Measurements from ENCODE around the gene STXBP2.

STXBP2 gene

DNA sequence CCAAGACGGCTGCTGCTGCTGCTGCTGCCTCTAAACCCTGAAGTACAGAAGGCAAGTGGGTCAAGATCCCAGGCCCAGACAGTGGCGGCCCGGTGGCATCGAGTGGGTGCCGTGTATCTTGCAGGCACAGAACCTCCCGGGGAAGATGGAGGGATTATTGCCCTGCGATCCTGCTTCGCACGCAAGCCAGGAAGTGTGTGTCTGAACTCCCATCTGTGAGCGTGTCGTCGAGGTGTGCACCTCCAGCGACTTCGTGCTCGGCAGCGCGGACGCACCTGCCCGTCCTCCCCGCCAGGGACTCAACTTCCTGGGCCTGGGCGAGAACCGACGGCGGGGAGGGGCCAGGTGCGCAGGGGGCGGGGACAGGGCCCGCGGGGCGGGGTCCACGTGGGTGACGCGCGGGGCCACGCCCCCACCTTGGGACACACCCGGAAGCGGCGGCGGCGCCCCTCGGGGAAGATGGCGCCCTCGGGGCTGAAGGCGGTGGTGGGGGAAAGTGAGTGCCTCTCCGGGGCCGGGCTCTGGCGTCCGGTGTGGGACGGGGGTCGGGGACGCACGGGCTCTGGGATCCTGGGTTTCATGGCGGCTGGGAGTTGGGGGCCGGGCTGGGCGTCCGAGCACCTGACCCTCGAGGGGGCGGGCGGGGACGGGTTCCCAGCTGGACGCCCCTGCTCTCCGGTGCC, at the start of gene STXBP2:
TSS of gene STXBP2 (plus strand) at position 420 of the 683 bp plus-strand sequence. CDS start at position 460, 40 bp downstream.
- no peak for DNase-seq (ENCODE audit: low read depth, low spot score)

DNA sequence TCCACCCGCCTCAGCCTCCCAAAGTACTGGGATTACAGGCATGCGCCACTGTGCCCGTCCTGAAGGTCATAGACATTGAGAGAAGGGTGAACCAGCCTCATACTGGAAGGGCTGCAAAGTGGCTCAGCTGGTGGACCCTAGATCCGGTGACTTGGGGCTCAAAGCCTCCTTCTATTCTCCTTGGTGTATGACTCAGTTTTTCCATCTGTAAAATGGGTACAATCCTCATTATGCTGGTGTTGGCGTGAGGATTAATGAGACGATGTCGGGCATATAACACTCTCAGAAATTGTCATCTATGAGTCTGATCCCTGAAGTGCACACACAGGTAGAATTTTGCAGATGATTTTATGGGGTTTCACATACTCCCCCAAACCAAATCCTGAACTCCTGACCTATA, 47.1 kb upstream of the STXBP2 start:
- DNase-seq (ENCODE audit: low read depth, low spot score): no peak

DNA sequence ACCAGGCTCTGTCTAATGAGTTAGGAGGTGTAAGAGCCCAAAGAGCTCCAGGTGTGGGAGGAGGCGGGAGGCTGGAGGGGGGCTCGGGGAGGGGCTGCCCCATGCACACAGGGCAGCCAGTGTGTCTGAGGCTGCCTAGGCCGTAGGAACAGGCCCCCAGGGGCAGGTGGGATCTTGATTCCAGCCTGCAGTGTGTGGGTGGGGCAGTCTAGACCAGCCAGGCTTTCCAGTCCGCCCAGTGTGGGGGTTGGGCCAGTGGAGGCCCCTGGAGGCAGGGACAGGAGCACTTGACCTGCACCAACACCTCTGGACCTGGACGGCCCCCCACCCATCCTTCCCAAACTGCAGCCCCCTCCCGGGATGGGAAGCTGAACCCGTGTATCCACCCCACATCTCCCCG, 46.7 kb upstream of the STXBP2 start:
- DNase-seq (ENCODE audit: low read depth, low spot score): no peak

DNA sequence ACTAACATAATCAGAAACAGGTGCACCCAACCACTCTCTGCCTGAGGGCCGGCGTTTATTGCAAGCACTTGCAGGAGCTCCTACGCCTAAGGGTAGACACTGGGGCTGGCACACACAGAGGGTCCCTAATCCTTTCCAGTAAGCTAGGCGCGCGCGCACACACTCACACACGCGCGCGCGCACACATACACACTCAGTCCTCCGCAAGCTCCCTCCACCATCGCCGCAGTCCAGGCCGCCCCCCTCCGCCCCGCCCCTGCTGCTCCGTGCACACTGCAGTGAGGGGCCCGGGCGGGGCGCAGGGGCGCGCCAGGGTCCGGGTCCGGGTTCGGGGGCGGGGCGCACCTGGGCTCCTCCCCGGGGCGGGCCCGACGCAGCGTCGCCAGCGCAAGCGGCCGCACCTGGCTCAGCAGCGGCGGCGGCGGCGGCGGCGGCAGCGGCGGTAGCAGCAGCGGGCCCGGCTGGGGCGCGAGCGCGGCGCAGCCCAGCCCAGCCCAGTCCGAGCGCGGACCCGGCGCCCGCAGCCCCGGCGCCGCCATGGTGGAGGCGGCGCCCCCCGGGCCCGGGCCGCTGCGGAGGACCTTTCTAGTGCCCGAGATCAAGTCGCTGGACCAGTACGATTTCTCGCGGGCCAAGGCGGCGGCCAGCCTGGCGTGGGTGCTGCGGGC, 41.3 kb upstream of the STXBP2 start, which contains the start of gene CAMSAP3:
TSS of gene CAMSAP3 (plus strand) at position 398 of the 668 bp plus-strand sequence. CDS start at position 538, 140 bp downstream.
- no peak for DNase-seq (ENCODE audit: low read depth, low spot score)

DNA sequence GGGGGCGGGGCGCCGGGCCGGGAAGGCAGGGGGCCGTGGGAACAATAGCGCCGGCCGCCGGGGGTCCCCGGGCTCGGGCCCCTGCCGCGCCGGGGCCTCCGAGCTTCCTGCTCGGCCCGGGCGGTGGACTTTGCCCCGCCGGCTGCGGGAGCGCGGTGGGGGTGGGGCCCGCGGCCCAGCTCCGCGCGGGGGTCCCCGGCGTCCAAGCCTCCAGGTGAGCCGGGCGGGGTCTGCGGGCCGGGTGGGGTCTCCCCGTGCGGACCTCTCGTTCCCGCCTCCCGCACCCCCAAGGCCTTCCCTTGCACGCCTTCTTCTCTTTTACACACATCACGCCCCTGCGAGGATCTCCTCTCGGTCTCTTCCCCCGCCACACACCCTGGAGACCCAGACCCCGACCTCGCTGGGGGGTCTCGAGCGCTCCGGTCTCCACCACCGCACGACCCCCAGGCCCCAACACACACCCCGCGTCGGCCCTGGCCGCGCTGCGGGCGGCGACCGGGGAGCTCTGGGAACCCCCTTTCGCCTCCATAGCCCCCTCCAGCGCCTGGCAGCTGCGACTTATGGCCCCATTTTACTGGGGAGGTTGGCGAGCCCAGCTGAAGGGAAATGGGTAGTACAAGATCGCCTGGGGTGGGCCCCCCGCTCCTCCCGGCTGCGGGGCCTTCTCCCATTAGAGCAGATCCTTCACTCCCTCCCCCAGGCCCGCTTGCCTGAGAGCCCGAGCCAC, 40.5 kb upstream of the STXBP2 start:
- DNase-seq (ENCODE audit: low read depth, low spot score): no peak

DNA sequence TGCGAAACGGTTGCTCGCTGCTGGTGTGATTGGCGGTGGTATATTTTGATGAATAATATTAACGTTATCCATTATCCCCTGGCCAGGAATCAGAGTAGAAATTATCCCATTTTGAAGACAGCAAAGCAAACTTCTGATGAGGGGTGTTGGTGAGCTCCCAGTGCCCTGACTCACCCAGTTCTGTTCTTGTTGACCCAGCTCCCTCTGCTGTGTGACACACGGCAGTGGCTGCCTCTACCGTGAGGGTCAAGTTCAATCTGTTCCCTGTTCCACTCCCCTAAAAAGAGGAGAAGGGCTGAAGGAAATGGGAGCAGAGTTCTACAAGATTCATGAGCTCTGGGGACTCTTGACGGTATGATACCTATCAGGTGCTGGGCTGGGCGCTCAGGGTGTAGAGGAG, 39.2 kb upstream of the STXBP2 start:
- no peak for DNase-seq (ENCODE audit: low read depth, low spot score)

DNA sequence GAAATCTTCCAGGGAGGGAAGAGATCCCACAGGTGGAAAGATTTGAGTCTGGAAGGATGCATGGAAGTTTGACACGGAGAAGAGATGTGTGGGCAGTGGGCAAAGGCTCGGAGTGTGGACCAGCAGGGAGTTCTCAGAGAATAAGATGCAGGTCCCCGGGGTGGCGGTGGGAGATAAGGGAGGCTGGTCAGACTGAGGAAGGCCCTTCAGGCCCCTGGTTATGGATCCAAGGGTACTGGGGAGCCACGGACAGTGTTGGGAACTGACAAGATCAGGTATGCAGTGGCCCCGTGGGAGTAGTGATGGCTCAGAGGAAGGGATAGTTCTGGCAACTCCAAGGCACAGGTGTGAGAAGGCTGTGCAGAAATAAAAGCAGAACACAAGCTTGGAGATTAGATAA, 38.7 kb upstream of the STXBP2 start:
- DNase-seq (ENCODE audit: low read depth, low spot score): no peak

DNA sequence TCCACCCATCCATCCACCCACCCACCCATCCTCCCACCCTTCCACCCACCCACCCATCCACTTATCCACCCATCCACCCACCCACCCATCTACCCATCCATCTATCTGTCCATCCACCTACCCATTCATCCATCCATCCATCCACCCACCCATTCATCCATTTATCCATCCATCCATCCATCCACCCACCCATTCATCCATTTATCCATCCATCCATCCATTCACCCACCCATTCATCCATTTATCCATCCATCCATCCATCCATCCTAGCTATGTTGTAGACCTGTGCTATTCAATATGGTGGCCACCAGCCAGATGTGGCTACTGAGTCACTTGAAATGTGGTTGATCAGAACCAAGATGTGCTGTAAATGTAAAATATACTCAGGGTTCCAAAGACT, 36.2 kb upstream of the STXBP2 start:
- no peak for DNase-seq (ENCODE audit: low read depth, low spot score)

DNA sequence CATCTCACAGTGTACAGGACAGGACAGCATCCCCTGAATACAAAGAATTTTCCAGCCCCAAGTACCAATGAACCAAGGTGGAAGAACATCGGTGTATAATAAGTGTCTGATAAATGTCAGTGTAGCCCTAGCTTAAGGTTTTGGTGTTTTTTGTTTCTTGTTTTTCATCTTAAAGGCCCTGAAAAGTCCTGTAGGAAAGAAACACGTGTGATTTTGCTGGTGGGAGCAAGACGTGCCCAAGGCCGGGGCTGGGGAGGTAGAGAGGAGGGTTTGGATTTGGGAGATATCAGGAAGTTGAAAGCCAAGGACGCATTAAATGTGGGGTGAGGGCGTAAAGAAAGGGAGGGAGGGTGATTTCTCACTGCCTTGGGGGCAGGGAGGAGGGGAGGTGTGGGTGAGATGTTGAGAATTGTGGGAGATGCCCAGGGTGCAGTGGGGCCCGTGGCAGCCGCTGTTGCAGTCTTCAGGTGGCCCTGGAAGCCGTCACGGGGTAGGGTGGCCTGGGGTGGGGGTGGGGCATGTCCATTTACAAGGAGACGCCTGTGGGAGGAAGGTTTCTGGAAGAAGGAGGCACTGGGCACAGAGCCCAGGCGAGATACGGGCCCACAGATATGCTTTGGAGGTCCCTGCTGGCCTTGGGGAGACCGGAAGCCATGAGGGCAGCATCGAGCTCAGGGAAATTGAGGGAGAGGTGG, 34.5 kb upstream of the STXBP2 start:
- no peak for DNase-seq (ENCODE audit: low read depth, low spot score)

DNA sequence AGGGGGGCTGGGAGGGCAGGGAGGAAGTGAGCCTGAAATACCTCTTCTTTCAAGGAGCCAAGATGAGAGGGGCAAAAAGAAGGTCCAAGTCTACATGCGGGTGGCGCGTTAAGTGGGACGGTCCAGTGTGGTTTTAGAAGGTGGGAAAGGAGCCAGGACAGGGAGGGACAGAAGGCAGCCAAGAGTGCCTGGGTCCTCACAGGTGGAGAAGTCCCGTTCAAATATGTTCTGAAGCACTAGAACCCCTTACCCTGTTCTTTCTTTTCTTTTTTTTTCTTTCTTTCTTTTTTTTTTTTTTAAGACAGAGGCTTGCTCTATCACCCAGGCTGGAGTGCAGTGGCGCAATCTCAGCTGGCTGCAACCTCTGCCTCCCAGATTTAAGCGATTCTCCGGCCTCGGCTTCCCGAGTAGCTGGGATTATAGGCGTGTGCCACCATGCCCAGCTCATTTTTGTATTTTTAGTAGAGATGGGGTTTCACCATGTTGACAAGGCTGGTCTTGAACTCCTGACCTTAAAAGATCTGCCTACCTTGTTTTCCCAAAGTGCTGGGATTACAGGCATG, 33.9 kb upstream of the STXBP2 start:
- DNase-seq (ENCODE audit: low read depth, low spot score): no peak

DNA sequence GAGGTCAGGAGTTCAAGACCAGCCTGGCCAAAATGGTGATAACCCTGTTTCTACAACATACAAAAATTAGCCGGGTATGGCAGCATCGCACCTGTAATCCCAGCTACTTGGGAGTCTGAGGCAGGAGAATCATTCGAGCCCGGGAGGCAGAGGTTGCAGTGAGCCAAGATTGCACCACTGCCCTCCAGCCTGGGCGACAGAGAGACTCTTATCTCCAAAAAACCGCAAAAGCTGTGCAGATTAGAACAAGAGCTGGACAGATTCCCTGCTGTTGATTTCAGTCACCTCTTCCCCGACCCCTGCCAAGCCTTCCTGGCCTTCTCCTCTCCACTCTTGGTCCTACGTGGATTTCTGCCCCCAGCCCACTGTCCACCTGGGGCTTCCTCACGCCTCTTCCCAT, 33.0 kb upstream of the STXBP2 start:
- no peak for DNase-seq (ENCODE audit: low read depth, low spot score)

DNA sequence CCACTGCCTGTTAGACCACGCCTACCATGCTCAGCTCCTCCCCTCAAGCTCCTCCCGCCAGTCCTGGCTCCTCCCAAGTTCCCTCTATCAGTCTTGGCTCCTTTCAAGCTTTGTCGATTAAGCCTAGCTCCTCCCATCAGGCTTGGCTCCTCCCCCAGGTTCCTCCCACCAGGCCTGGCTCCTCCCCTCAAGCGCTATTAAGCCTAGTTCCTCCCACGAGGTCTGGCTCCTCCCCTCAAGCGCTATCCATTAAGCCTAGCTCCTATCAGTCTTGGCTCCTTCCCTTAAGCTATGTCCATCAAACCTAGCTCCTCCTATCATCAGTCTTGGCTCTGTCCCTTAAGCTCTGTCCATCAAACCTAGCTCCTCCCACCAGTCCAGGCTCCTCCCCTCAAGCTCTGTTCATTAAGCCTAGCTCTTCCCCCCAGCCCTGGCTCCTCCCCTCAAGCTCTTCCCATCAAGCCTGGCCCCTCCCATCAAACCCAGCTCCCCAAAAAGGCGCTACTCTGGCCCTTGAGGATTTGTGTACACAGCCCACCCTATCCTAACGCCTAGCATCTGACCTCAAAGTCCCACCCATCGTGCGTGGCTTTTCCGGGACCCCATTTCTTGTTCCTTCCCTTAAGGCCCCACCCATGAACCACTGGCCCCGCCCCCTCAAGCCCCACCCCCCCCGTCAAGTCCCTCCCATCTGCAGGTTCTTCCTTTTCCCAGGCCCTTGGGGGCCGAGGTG, 31.3 kb upstream of the STXBP2 start:
- DNase-seq (ENCODE audit: low read depth, low spot score): no peak

DNA sequence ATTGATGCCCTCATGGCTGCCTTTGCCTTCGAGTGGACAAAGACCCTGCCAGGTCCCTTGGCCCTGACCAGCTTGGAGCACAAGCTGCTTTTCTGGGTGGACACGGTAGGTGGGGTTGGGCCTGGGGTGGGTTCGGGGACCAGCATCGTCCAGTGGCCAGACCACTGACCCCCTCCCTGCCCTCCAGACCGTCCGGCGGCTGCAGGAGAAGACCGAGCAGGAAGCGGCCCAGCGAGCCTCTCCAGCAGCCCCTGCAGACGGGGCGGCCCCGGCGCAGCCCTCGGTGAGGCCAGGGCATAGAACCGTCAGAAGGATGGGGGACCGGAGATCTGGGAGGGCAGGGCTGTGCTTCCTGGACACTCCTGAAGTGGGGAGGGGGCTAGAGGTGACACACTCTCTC, 30.6 kb upstream of the STXBP2 start:
- DNase-seq (ENCODE audit: low read depth, low spot score): no peak

DNA sequence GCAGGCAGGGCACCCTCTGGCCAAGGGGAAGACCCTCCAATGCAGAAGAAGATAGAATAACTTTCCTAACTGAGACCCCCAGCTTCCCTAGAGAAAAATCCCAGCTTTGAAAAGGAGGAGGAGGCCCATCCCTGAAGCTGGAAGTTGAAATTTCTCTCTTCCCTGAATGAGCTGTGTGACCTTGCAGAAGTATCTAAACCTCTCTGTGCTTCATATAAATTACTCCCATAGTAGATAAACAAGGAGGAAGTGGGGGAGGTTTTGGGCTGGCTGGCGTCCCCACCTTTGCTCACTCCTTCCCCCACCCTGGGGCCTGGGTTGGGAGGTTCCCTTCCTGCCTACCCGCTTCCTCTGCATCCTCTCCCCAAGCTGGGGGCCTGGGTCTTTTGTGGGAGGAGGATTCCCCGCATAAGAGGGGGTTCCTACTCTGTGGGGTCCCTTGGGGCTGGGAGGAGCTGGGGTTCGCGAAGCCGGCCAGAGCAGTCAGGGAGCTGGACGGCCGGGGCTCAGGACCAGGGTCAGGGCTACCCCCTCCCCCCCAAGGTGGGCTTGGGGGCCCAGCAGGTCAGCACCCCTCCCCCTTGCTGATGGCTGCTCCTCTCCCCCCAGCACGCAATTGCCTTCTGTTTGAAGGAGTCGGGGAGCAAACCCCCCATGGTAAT, 29.6 kb upstream of the STXBP2 start:
- DNase-seq (ENCODE audit: low read depth, low spot score): no peak

DNA sequence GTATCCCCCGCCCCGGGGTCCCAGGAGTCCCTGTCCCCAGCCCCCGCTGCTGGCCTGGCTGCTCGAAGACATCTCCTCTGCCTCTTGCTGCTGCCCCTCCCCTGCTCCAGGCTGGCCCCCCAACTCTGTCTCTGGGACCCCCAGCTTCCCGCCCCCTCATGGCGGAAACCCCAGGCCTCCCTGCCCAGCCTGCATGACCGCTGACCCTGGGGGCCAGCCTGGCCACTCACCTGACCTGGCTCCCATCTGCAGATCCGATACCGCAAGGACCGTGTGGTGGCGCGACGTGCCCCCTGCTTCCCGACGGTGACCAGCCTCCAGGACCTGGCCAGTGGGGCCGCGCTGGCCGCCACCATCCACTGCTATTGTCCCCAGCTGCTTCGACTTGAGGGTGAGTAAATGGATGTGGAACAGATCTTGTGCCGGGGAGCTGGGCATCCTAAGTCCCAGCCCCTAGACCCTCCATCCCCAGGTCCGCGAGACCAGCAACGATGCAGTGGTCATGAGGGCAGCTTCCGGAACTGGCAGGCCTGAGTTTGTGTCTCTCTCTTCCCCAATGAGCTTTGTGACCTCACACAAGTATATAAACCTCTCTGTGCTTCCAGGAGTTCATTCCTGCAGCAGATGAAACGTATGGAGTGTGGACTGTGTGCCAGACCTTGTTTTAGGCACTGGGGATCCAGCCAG, 28.9 kb upstream of the STXBP2 start:
- no peak for DNase-seq (ENCODE audit: low read depth, low spot score)

DNA sequence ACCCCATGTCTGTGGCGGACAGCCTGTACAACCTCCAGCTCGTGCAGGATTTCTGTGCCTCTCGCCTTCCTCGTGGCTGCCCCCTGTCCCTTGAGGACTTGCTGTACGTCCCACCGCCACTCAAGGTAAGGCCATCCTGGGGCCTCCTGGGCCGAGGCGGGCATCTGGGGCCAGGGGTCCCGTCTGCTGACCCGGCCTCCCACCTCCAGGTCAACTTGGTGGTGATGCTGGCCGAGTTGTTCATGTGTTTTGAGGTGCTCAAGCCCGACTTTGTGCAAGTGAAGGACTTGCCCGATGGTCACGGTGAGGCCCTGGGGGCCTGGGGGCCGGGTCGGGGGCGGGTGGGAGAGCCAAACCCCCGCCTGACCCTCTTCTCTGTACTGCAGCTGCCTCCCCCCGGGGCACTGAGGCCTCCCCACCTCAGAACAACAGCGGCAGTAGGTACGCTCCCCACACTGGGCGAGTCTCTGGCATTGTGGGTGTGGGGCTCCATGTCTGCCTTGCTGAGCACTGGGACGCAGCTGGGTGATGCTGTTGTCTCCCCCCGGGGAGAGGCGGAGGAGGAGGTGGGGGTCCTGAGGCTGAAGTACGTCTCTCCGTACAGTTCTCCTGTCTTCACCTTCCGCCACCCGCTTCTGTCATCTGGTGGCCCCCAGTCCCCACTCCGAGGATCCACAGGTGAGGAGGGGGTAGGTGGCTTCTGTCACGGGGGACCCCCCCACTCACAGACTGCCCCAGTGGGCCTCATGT, 26.2 kb upstream of the STXBP2 start:
- DNase-seq (ENCODE audit: low read depth, low spot score): no peak

DNA sequence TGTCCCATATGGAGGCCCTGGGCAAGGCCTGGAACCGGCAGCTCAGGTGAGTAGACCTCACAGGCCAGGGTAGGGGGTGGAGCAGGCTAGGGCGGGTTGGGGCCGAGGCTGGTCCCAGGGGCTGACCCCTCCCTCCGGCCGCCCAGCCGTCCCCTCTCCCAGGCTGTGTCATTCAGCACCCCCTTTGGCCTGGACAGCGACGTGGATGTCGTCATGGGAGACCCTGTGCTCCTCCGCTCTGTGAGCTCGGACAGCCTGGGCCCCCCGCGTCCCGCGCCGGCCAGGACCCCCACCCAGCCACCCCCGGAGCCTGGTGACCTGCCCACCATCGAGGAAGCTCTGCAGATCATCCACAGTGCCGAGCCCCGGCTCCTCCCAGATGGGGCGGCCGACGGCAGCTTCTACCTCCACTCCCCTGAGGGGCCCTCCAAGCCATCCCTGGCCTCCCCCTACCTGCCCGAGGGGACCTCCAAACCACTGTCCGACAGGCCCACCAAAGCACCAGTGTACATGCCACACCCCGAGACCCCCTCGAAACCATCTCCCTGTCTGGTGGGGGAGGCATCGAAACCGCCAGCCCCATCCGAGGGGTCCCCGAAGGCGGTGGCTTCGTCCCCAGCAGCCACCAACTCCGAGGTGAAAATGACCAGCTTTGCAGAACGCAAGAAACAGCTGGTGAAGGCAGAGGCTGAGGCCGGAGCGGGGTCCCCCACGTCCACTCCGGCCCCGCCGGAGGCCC, 25.2 kb upstream of the STXBP2 start:
- no peak for DNase-seq (ENCODE audit: low read depth, low spot score)
